ENCODE results near the gene SEMA5A.

Gene SEMA5A

GRCh38 chr5:9188956-9189355 is 356.9 kb downstream of the SEMA5A start:
- H4K20me1 ChIP-seq (ENCODE audit: insufficient read depth, low read length) = no peaks in the 10 kb centered on the region
- H3K9ac ChIP-seq (ENCODE audit: low read length) = no peak overlapping the region
- H3K4me3 ChIP-seq (ENCODE audit: low read length) = no peak overlapping the region
- no peak overlapping the region for H2AFZ ChIP-seq (ENCODE audit: low read length)
- no peak overlapping the region for H3K27ac ChIP-seq (ENCODE audit: low read length)
- H3K36me3 ChIP-seq (replicated peaks; ENCODE audit: insufficient read depth, low read length) = no peaks in the 10 kb centered on the region
- TF ChIP-seq EZH2 (optimal IDR thresholded peaks at IDR 0.05; ENCODE audit: low read depth, low read length) = no peak
- TF ChIP-seq, protein P1, sequence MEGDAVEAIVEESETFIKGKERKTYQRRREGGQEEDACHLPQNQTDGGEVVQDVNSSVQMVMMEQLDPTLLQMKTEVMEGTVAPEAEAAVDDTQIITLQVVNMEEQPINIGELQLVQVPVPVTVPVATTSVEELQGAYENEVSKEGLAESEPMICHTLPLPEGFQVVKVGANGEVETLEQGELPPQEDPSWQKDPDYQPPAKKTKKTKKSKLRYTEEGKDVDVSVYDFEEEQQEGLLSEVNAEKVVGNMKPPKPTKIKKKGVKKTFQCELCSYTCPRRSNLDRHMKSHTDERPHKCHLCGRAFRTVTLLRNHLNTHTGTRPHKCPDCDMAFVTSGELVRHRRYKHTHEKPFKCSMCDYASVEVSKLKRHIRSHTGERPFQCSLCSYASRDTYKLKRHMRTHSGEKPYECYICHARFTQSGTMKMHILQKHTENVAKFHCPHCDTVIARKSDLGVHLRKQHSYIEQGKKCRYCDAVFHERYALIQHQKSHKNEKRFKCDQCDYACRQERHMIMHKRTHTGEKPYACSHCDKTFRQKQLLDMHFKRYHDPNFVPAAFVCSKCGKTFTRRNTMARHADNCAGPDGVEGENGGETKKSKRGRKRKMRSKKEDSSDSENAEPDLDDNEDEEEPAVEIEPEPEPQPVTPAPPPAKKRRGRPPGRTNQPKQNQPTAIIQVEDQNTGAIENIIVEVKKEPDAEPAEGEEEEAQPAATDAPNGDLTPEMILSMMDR (IDR thresholded peaks at IDR 0.05; ENCODE audit: low read length) = no peak
- no peak for TF ChIP-seq EZH2phosphoT487 (IDR thresholded peaks at IDR 0.05; ENCODE audit: low read length)
- no peaks in the 10 kb centered on the region for H3K27me3 ChIP-seq (replicated peaks; ENCODE audit: insufficient read depth, low read length)
- no peaks in the 10 kb centered on the region for H3K4me1 ChIP-seq (ENCODE audit: low read length)
- no peaks in the 10 kb centered on the region for H3F3A ChIP-seq (ENCODE audit: insufficient read depth, low read length)
- no peak for DNase-seq
- no peaks in the 10 kb centered on the region for H3K79me2 ChIP-seq (ENCODE audit: low read length)
- no peaks in the 10 kb centered on the region for H3K9me2 ChIP-seq (replicated peaks; ENCODE audit: insufficient read depth, low read length)
- no peak overlapping the region for H3K4me2 ChIP-seq (ENCODE audit: low read depth, low read length)
- no peaks in the 10 kb centered on the region for H3K9me3 ChIP-seq (replicated peaks; ENCODE audit: insufficient read depth, low read length)

GRCh38 chr5:9188131-9188530 is 357.7 kb downstream of the SEMA5A start:
- DNase-seq = no peak
- Histone ChIP-seq H3K9ac (ENCODE audit: low read length) (no peak overlapping the region), H3K4me3 (ENCODE audit: low read length) (no peak overlapping the region), H3K27me3 (replicated peaks; ENCODE audit: insufficient read depth, low read length) (no peaks in the 10 kb centered on the region), H3K79me2 (ENCODE audit: low read length) (no peaks in the 10 kb centered on the region), H3K9me2 (replicated peaks; ENCODE audit: insufficient read depth, low read length) (no peaks in the 10 kb centered on the region), H3K9me3 (replicated peaks; ENCODE audit: insufficient read depth, low read length) (no peaks in the 10 kb centered on the region), H3K36me3 (replicated peaks; ENCODE audit: insufficient read depth, low read length) (no peaks in the 10 kb centered on the region), H3F3A (ENCODE audit: insufficient read depth, low read length) (no peaks in the 10 kb centered on the region), H4K20me1 (ENCODE audit: insufficient read depth, low read length) (no peaks in the 10 kb centered on the region), H2AFZ (ENCODE audit: low read length) (no peak overlapping the region), H3K4me1 (ENCODE audit: low read length) (no peaks in the 10 kb centered on the region), H3K27ac (ENCODE audit: low read length) (no peak overlapping the region), H3K4me2 (ENCODE audit: low read depth, low read length) (no peak overlapping the region)
- no peak for TF ChIP-seq EZH2 (optimal IDR thresholded peaks at IDR 0.05; ENCODE audit: low read depth, low read length)

GRCh38 chr5:9187614-9188013 is 358.3 kb downstream of the SEMA5A start:
- H2AFZ ChIP-seq (ENCODE audit: low read length) = no peak overlapping the region

DNA sequence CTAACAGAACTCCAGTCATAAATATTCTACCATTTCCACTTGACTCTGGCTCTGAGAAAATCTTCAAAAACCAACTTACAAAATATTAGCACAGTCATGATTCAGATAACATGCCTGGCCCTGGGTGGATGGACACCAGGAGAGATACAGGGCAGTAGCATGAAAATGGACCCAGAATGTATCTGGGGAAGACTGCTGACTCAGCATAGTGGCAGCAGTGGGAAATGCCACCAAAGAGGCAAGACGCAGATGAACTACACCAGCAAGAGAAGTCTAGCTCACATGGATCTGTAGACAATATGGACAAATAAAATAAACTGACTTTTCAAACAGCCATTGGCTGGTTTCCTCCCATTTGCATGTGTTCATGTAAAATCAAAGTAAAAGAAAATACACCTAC is 359.8 kb downstream of the SEMA5A start:
- Histone ChIP-seq H4K20me1 (ENCODE audit: insufficient read depth, low read length) (no peaks in the 10 kb centered on the region), H3K27me3 (replicated peaks; ENCODE audit: insufficient read depth, low read length) (no peaks in the 10 kb centered on the region), H3K4me3 (ENCODE audit: low read length) (no peak overlapping the region), H3F3A (ENCODE audit: insufficient read depth, low read length) (no peaks in the 10 kb centered on the region), H2AFZ (ENCODE audit: low read length) (no peak overlapping the region), H3K27ac (ENCODE audit: low read length) (no peak overlapping the region), H3K9me3 (replicated peaks; ENCODE audit: insufficient read depth, low read length) (no peaks in the 10 kb centered on the region), H3K4me1 (ENCODE audit: low read length) (no peaks in the 10 kb centered on the region), H3K36me3 (replicated peaks; ENCODE audit: insufficient read depth, low read length) (no peaks in the 10 kb centered on the region), H3K79me2 (ENCODE audit: low read length) (no peaks in the 10 kb centered on the region), H3K4me2 (ENCODE audit: low read depth, low read length) (no peak overlapping the region), H3K9me2 (replicated peaks; ENCODE audit: insufficient read depth, low read length) (no peaks in the 10 kb centered on the region), H3K9ac (ENCODE audit: low read length) (no peak overlapping the region)
- TF ChIP-seq EZH2 (optimal IDR thresholded peaks at IDR 0.05; ENCODE audit: low read depth, low read length) (no peak), EZH2phosphoT487 (IDR thresholded peaks at IDR 0.05; ENCODE audit: low read length) (no peak)
- TF ChIP-seq, protein P1 (IDR thresholded peaks at IDR 0.05; ENCODE audit: low read length) = no peak
- no peak for DNase-seq

More at GRCh38 chr5:9187614-9188013, 358.3 kb downstream of the SEMA5A start:
- DNase-seq = no peak
- TF ChIP-seq EZH2phosphoT487 (IDR thresholded peaks at IDR 0.05; ENCODE audit: low read length) (no peak), EZH2 (optimal IDR thresholded peaks at IDR 0.05; ENCODE audit: low read depth, low read length) (no peak)
- TF ChIP-seq, protein P1 (IDR thresholded peaks at IDR 0.05; ENCODE audit: low read length) = no peak
- no peak overlapping the region for H3K9ac ChIP-seq (ENCODE audit: low read length)
- H3K4me2 ChIP-seq (ENCODE audit: low read depth, low read length) = no peak overlapping the region
- H3K9me3 ChIP-seq (replicated peaks; ENCODE audit: insufficient read depth, low read length) = no peaks in the 10 kb centered on the region
- no peaks in the 10 kb centered on the region for H3K79me2 ChIP-seq (ENCODE audit: low read length)
- H3K27ac ChIP-seq (ENCODE audit: low read length) = no peak overlapping the region
- no peaks in the 10 kb centered on the region for H3K9me2 ChIP-seq (replicated peaks; ENCODE audit: insufficient read depth, low read length)
- no peaks in the 10 kb centered on the region for H3K4me1 ChIP-seq (ENCODE audit: low read length)
- H3K27me3 ChIP-seq (replicated peaks; ENCODE audit: insufficient read depth, low read length) = no peaks in the 10 kb centered on the region
- H3K4me3 ChIP-seq (ENCODE audit: low read length) = no peak overlapping the region
- H3K36me3 ChIP-seq (replicated peaks; ENCODE audit: insufficient read depth, low read length) = no peaks in the 10 kb centered on the region
- H3F3A ChIP-seq (ENCODE audit: insufficient read depth, low read length) = no peaks in the 10 kb centered on the region
- H4K20me1 ChIP-seq (ENCODE audit: insufficient read depth, low read length) = no peaks in the 10 kb centered on the region

Data from MM.1S (cell line).